Adrenal gland (tissue), 12 donors: ENCODE results near the gene LEFTY1. TPM values are rescaled to one million over a fixed set of nuclear protein-coding genes. Genes with fewer than 3 reads are reported as not detected.

ENCODE experiments used
- DNase-seq, 7 donors: peaks; one replicate each; pipeline ENCODE4 v3.0.0-alpha.2; 2019 to 2020
- H3K27ac ChIP-seq, 5 donors: fragments of 200-600 bp; sonication (generic) in 4 of 5; 1 replicate in 3 of 5; 2 replicates in 2 of 5; pipeline versions ENCODE4 v1.5.1 to v1.8.0; 2016 to 2020; ENCODE audit warnings: mild to moderate bottlenecking in 1 of 5
- H3K27me3 ChIP-seq: fragments of 200-600 bp; 2 replicates; pipeline ENCODE4 v1.8.0; 2021
- H3K36me3 ChIP-seq, 2 donors: fragments of 200-600 bp; replicated peaks in 1 of 2; 1 replicate in 1 of 2; 2 replicates in 1 of 2; pipeline versions ENCODE4 v1.5.1 to v1.8.0; 2018 to 2022
- H3K4me1 ChIP-seq, 2 donors: fragments of 200-600 bp; replicated peaks in 1 of 2; 1 replicate in 1 of 2; 2 replicates in 1 of 2; pipeline versions ENCODE4 v1.5.1 to v1.8.0; 2018 to 2021
- H3K4me3 ChIP-seq, 4 donors: fragments of 200-600 bp; sonication (generic) in 3 of 4; one replicate each; pipeline ENCODE4 v1.5.1; 2016 to 2018
- H3K9me3 ChIP-seq, 3 donors: fragments of 200-600 bp; sonication (generic) in 1 of 3; replicated peaks in 1 of 3; 1 replicate in 2 of 3; 2 replicates in 1 of 3; pipeline versions ENCODE4 v1.5.1 to v1.8.0; 2016 to 2021
- POLR2A ChIP-seq, 2 donors: fragments of 450-650 bp; IDR thresholded peaks; one replicate each; pipeline ENCODE4 v1.6.1; 2017; ENCODE audit warnings: antibody characterized with exemption in 2 of 2, mild to moderate bottlenecking in 2 of 2, moderate library complexity in 1 of 2
- WGBS, 4 donors: extraction: QIAGEN DNeasy Blood & Tissue Kit in 2 of 4; methylation state at CpG; one replicate each; pipeline versions ENCODE4 v1.1.5 to v1.1.7; 2013 to 2017; 5-methylcytosine and 5-hydroxymethylcytosine counted together
- intact Hi-C, 2 donors: fragments of 100-400 bp; cut with DNase I; formaldehyde crosslinking; loops; one replicate each; pipeline versions ENCODE4 v1.14.1 to v1.15.0; 2022 to 2023
- polyA plus RNA-seq, 3 donors: library from polyadenylated mRNA; stranded (reverse); fragments of 200-250 nt in 2 of 3; fragments of 350-450 nt in 1 of 3; fragmentation: Illumina TruSeq in 1 of 3; extraction: RNeasy Lipid Tissue Mini Kit (QIAGEN cat#74804) in 1 of 3; gene quantifications; one replicate each; pipeline ENCODE4 v1.2.3, GENCODE V29; 2013 to 2014
- total RNA-seq, 9 donors: library from RNA; depleted of rRNA in 4 of 9; stranded (reverse); fragments of >200 nt in 4 of 9; fragments of 120-200 nt in 1 of 9; fragmentation: NEBNext Ultra II Directional in 1 of 9; extraction: Animal tissue kit (Norgen Biotek cat#: 25700) in 1 of 9; gene quantifications; one replicate each; pipeline versions ENCODE4 v1.1.0 to v1.2.4, GENCODE V29; 2013 to 2023
- TF ChIP-seq, protein P1 (sequence below), 6 experiments: fragments of 450-650 bp in 4 of 6; fragments of 200-600 bp in 2 of 6; sonication (generic) in 1 of 6; IDR thresholded peaks; 1 replicate in 5 of 6; 2 replicates in 1 of 6; pipeline versions ENCODE4 v1.5.1 to v1.8.0; 2016 to 2021; ENCODE audit warnings: antibody characterized with exemption in 6 of 6, mild to moderate bottlenecking in 2 of 6, moderate library complexity in 1 of 6
- donor health status: healthy with polysubstance abuse.
- donor health status: Bipolar disorder and iron deficiency.
- donor health status: DM: yes; HTN: yes; CAD: no.
- donor health status: DM: no; HTN: no; CAD: no.
- donor health status: DM: no; HTN: no; CAD: no.
- donor health status: DM: yes; HTN: yes; CAD: no.

LEFTY1 gene
- total and polyA plus RNA-seq, 12 donors: 0.15 to 1.5 (median 0.55) TPM; not detected in 5

DNA sequence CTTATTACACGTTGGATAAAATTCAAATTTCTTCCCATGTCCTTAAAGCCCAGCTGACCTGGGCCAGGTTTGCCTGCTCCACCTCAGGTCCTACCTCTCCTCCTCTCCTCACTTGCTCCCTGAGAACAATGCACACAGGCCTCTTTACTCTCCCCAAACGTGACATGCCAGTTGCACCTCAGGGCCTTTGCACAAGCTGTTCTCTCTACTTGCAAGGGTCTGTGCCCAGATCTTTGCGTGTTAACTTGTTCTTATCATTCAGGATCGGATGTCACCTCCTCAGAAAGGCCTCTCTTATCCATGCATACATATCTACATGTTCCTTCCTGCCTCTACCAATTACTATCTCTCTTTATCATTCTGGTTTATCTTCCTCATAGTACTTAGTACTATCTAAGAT is 14.7 kb upstream of the LEFTY1 start:
- TF ChIP-seq POLR2A (IDR thresholded peaks at IDR 0.05): no peak
- TF ChIP-seq, protein P1, sequence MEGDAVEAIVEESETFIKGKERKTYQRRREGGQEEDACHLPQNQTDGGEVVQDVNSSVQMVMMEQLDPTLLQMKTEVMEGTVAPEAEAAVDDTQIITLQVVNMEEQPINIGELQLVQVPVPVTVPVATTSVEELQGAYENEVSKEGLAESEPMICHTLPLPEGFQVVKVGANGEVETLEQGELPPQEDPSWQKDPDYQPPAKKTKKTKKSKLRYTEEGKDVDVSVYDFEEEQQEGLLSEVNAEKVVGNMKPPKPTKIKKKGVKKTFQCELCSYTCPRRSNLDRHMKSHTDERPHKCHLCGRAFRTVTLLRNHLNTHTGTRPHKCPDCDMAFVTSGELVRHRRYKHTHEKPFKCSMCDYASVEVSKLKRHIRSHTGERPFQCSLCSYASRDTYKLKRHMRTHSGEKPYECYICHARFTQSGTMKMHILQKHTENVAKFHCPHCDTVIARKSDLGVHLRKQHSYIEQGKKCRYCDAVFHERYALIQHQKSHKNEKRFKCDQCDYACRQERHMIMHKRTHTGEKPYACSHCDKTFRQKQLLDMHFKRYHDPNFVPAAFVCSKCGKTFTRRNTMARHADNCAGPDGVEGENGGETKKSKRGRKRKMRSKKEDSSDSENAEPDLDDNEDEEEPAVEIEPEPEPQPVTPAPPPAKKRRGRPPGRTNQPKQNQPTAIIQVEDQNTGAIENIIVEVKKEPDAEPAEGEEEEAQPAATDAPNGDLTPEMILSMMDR (IDR thresholded peaks at IDR 0.05): no peak
- intact Hi-C loops: no loop called here

DNA sequence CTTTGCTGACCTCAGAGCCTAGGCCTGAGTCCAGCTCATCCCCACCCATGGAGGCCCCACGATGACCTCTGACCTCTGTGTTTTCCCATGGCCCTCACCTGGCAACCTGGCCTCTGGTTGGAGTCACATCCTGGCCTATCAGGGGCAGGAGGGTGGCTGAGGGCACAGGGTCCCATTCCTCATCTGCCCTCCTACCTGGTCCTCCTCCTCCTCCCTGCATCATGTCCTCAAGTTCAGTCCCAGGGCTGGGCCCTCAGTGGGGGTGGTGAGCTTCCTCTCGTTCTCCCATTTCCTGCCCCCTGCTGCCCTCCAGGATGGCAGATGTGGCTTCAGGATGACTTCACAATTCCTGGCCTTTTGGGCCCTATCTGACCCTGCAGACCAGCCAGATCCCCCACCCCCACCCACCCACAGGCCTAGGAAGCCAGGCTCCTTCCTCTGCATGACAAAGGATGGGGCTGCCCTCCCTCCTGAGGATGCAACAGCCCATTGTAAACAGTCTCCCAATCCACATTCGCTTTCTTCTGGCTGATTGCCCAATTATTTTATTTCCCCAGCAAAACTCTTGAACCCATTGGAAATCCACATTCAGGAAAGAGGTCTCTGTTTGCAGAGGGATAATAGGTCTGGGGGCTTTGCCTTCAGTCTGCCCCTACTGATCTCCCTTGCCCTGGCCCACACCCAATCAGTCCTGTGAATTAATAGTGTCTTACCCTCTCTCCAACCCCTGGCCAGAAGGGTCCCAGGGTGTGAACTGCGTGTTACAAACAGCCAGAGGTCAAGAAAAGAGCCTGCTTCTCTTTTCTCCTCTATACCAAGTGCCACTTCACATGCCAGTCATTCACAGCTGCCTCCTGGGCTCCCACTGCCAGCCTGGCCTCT is 10.3 kb upstream of the LEFTY1 start:
- no peak for DNase-seq
- Histone ChIP-seq H3K4me3 (no peak overlapping the region), H3K27me3 (no peaks in the 10 kb centered on the region), H3K36me3 (no peaks in the 10 kb centered on the region), H3K27ac (no peak overlapping the region), H3K4me1 (no peaks in the 10 kb centered on the region), H3K9me3 (no peaks in the 10 kb centered on the region)
- intact Hi-C loops: no loop called here
- 59 to 80% (median 68%) methylated on average over 4 of the region's 4 CpGs for WGBS, 4 donors
- TF ChIP-seq, protein P1 (IDR thresholded peaks at IDR 0.05): no peak
- TF ChIP-seq POLR2A (IDR thresholded peaks at IDR 0.05): no peak

More for the DNA sequence above, 14.7 kb upstream of the LEFTY1 start:
- H3K27me3 ChIP-seq: no peaks in the 10 kb centered on the region
- H3K4me3 ChIP-seq: no peak overlapping the region
- DNase-seq: no peak
- WGBS, 4 donors: 83 to 89% (median 86%) methylated on average over 4 of the region's 4 CpGs
- no peaks in the 10 kb centered on the region for H3K36me3 ChIP-seq
- no peaks in the 10 kb centered on the region for H3K9me3 ChIP-seq
- H3K27ac ChIP-seq: no peak overlapping the region
- H3K4me1 ChIP-seq: no peaks in the 10 kb centered on the region

DNA sequence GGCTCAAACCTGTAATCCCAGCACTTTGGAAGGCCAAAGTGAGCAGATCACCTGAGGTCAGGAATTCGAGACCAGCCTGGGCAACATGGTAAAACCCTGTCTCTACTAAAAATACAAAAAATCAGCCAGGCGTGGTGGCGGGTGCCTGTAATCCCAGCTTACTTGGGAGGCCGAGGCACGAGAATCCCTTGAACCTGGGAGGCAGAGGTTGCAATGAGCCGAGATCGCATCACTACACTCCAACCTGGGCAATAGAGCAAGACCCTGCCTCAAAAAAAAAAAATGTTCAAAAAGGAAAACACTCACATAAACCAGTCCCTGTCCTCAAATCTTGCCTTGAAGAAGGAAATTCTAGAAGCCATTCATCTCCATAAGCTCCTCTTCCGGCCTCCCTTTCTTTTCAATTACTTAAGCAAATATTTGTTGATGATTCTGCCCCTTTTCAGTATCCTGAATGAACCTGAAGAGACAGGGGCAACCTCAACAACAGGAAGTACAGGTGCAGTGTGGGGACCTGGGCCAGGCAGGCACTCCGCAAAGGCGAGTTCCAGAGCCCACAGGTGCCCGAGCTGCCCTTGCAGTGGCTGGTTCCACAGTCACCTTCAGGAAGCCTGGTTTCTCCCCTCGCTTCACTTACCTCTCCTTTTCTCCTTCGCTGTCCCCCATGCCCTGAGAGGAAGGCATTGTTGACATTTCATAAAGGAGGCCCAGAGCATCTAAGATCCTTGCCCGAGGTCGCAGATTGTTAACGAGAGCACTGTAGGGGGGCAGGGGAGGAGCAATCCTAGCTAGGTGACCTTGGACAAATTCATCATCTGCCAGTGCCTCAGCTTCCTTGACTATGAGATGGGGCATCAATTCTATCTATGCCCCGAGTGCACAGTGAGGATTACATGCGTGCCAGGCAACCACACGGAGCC is 8.9 kb upstream of the LEFTY1 start:
- intact Hi-C loops: no loop called here
- Histone ChIP-seq H3K36me3 (no peaks in the 10 kb centered on the region), H3K27me3 (no peaks in the 10 kb centered on the region), H3K4me1 (no peaks in the 10 kb centered on the region), H3K9me3 (no peaks in the 10 kb centered on the region), H3K27ac (no peak overlapping the region), H3K4me3 (no peak overlapping the region)
- WGBS, 4 donors: 86 to 90% (median 87%) methylated on average over 19 of the region's 19 CpGs
- DNase-seq: no peak
- no peak for TF ChIP-seq POLR2A (IDR thresholded peaks at IDR 0.05)
- TF ChIP-seq, protein P1 (IDR thresholded peaks at IDR 0.05): no peak

DNA sequence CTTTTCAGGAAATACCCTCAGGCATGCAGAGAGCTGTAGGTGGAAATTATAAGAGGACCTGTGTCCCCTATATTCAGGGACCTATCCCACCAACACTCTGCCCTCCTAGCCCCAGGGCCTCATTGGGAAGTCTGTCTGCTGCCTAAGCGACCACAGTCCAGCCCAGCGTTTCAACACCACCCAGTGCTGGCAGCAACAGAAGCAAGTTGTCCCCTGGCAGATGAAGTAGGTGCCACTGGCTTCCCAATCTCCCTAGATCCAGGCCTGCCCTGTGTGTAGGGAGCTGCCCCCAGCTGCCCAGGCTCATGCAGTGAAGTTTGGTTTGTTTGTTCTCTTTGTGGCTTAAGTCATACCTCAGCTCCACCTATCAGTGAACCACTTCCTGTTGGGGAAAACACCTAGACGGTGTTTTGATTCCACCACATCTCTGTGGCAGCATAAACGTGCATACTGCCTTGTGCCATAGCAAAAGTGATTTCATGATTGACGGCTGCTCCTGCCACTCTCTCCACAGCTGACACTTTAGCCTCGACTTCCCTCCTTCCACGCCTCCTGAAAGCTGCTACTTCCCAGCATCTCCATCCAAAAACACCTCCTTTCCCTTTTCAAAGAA is 8.1 kb upstream of the LEFTY1 start:
- WGBS, 4 donors: 53 to 77% (median 65%) methylated on average over 7 of the region's 7 CpGs
- intact Hi-C loops: no loop called here
- H3K9me3 ChIP-seq: no peaks in the 10 kb centered on the region
- H3K36me3 ChIP-seq: no peaks in the 10 kb centered on the region
- H3K4me1 ChIP-seq: no peaks in the 10 kb centered on the region
- H3K4me3 ChIP-seq: no peak overlapping the region
- no peaks in the 10 kb centered on the region for H3K27me3 ChIP-seq
- no peak for DNase-seq
- TF ChIP-seq, protein P1 (IDR thresholded peaks at IDR 0.05): no peak
- TF ChIP-seq POLR2A (IDR thresholded peaks at IDR 0.05): no peak
- H3K27ac ChIP-seq: no peak overlapping the region
